NCI-H1105 treated with DMSO at 0.1 percent for 48 hours (cell line): ENCODE measurements around the gene MRGPRE.

Source experiments
- DNase-seq: peaks from one replicate; lab custom pipeline; 2025; lab: John Stamatoyannopoulos, UW

MRGPRE gene

DNA sequence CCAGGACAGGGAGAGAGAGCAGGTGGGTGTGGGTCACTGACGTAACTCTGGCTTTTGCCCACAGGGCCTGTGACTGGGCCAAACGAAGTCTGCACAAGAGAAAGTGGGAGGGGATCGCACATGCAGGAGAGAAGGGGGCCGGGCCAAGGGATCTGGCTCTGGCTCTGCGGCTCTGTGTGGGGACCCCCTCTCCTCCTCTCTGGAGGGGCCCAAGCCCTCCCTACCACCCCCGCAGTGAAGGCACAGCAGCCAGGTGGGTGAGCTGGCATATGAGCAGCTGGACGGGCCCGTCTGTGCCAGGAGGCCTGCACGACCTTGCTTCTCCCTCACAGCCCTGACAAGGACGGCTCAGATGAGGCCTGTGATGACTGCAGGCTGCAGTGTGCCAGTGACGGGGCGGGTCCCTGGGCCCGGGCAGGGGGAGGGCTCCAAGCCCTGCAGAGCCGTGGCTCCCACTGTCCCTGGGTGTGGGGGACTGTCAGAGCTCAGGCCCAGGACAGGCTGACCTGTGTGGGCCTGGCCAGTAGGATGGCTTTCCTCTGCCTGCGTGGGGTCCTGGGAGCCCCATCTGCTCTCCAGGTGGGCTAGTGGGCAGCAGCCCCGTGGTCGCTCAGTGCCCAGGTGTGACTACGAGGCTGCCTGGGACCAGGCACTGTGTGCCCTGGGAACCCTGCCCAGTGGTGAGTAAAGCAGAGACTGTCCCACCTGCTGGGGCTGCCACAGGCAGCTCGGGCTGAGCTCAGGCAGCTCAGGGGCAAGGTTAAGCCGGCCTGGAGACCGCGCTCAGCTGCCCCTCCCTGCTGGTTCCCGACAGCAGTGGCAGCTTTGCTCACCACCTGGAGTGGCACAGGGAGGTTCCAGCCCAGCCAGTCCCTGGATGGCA lies 35.8 kb downstream of the MRGPRE start:
- no peak for DNase-seq

DNA sequence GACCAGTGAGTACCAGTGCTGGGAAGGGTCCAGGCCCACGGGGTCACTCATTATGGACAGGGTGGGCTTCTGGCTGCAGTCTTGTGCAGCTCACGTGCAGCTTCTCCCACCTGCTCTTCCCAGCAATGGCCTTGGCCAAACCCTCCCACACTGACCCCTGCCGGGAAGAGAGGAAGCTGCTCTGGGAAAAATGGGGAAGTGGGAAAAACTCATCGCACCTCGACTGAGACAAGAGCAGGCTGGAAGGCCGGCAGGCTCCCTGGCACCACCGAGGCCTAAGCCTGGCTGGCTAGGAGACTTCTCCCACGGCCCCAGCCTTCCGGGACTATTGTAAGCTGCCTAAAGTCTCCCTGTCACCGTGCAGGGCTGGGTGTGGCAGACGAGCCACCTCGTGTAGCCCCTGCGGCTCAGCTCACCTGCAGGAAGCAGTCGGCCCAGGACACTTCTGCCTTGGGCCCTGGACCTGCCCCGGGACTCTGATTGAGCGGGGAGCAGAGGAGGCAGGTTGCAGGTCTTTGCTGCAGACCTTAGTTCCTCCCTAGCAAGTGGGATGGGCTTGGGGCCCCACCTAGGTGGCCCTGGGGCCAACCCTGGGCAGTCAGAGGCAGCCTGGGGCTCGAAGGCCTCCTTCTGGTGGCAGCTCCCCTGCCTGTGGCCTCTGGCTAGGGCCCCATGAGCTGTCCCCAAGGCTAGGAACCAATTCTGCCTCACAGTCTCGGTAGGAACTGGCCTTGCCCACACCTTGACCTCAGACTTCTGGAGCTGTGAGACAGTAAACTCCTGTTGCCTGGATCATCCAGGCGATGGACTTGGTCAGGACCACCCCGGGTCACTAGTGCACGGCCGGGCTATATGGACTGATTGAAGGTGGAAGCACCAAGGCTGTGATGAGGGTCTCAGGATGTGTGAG lies 36.7 kb downstream of the MRGPRE start:
- DNase-seq: no peak

DNA sequence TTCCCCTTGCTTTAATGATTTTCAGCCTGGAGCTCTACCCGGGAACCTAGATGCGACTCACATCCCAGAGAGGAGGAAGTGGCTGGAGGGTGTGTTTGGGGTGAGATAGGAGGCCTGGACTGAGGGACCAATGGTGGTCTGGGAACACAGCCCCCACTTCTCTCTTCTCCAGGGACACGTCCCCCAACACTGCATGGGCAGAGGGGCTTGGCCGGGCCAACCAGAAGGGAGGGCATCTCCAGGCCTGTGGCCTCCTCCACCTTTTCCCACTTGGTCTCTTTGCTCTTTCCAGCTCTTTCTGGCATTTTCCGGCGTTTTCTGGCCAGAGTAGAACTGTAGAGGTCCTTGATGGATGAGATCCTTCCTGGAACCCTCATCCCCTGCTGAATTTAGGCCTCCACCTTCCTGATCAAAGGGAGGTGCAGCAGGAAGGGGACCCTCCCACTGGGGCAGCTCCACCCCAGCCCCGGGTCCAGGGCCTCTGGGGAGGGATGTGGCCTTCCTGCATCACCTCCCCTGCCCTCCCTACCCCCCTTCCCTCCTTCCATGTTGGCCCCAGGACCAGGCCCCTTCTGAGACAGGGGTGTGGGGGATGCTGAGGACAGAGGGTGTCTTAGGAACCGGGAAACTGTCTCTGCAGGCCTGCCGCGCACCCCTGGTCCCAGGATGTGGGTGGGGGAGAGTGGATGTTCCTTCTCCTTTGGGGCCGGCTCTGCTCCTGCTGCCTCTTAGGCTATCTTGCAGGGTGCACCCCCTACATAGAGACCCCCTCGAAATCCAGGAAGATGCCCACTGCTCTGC lies 38.0 kb downstream of the MRGPRE start:
- DNase-seq: no peak

DNA sequence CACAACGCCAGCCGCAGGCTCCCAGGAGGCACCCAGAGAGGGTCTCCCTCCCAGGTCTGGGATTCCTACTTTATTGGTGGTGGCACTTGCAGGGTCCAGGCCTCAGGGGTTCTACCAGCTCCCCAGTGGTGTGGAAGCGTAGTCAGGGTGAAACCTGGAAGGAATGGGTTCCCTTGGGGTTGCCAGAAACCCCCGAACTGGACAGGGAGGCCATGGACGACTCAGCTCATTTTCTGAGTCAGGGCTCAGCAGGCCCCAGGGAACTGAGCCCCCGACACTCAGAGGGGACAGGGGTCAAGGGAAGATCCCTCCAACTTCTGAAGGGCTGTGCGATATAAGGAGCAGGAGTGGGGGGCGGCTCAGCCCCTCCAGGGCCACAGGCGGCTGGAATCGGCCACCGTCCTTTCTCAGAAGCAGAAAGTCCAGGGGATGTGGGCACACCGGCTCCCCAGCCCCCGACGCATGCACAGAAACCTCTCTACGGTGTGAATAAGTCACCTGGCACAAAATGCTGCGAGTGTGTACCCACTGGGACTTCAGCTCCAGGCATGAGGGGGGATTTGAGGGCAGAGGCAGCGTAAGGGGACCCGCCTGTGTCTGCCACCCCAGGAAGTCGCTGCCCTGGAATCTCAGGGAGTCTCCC lies 38.7 kb downstream of the MRGPRE start:
- no peak for DNase-seq

DNA sequence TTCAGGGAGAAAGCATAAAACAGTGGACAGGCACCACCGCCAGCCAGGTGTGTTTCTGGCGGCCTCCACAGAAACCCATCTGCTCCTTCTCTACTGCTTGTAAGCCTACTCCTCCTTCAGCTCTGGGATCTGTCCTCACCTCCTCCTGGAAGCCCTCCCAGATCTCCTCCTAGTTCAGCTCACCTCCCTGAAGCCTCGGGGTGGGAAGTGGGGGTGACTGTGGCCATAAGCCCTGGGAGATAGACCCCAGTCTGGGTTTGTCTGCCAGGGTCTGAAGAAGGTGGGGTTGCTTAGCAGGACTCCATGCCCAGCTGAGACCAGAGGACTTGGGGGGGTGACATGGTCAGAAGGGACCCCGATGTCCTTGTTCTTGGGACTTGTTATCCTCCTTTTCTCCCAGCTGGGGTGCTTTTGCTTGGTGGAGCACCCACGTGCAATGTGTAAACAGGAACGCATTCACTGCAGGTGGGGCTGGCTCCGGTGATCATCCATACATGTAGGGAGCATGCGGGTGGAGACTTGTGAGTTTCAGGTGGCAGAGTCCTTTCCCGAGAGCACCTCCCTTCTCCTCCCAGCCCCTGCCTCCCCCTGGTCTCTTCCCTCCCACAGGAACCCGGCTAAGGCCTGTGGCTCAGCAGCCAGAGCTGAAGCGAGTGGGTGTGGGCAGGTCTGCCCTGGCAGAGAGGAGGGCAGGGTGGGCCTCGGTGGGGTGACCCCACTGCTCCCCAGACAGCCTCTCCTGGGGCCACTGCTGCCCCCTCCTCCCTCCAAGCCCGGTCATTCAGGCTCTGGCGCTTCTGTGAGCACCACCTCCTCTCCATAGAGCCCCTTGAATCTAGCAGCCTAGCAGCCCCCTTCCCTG lies 39.5 kb downstream of the MRGPRE start:
- no peak for DNase-seq

DNA sequence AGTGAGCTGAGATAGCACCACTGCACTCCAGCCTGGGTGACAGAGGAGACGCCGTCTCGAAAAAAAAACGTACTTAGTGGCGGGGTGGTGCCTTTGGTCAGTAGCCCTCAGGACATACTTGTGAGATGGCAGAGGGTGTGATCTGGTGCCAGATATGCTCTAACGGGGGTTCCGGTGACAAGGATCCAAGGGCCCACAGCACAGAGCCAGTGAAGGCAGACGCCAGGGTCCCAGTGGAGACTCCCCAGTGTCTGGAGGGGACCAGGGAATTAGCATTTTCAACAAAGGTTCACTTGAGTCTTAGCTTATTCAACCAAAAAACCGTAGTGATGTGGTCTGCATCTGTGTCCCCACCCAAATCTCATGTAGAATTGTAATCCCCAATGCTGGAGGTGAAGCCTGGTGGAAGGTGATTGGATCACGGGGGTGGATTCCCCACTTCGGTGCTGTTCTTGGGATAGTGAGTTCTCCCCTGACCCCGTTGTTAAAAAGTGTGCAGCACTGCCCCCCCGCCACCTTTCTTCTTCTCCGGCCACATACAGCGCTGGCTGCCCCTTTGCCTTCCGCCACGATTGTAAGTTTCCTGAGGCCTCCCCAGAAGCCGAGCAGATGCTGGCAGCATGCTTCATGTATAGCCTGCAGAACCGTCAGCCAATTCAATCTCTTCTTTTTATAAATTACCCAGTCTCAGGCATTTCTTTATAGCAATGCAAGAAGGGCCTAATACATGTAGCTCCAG lies 40.5 kb downstream of the MRGPRE start:
- DNase-seq: no peak

DNA sequence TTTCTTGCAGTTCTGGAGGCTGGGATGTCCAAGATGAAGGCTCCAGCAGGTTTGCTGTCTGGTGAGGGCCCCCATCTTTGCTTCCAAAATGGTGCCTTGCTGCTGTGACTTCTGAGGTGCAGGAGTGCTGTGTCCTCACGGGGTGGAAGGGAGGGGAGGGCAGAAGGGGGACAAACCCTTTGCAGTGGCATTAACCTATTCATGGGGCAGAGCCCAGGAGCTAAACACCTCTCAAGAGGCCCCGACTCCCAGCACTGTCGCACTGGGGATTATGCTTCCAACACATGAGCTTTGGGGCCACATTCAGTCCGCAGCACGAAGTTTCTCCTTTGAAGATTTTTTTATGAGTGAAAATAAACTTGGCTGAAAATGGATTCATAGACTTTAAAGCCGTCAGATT lies 41.6 kb downstream of the MRGPRE start:
- DNase-seq: no peak

DNA sequence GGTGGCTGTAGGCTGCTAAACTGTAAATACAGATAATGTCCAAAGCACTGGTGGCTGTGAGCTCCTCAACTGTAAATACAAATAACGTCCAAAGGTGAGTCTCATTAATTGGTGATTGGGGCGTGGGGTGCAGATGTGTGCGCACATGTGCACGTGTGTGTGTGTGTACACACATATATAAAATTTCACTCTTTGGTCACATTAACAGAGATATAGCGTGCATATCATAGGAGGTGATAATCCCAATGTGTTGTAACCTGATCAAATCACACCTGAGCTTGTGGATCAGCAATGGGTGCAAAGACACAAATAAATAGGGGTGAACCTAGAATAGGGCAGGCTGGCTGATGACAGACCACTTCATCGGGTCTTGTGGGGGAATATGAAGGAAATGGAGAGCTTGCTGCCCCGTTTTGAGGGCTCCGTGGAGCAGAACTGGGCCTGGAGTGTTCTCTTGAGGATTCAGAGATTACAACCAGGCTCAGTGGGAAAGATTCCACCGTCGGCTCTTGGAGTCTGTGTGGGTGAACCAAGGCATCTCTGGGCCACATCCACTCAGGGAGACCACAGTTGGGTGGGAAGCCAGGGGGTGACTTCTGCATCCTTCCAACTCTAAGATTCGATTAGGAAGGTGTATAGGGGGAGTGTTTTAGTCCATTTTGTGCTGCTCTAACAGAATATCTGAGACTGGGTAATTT lies 42.2 kb downstream of the MRGPRE start:
- DNase-seq: no peak

DNA sequence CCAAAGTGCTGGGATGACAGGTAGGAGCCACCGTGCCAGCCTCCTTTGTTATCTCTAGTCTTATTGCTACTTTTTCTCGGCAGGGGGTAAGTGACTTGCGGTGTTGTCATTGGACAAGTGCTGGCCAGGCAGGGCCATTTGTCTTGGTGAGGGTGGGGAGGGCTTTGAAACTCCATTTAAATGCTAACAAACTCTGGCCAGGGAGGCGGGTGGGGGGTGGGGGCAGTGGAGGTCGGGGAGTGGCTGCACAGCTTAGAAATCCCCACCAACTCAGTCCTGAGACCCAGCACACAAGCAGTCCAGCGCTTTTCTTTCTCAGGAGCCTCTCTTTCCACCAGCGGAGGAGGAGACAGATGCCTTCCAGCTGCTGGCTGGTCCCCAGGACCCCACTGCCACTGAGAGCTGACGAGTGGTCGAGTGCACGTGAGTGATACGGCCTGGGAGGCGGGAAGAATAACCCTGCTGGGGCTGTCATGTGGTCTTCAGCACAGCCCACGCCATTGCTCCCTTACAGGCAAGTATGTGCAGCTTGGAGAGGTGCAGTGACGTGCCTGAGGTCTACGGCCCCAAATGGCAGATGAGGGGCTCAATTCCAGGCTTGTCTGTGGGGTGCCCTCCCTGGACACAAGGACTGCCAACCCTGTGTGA lies 42.9 kb downstream of the MRGPRE start:
- no peak for DNase-seq

DNA sequence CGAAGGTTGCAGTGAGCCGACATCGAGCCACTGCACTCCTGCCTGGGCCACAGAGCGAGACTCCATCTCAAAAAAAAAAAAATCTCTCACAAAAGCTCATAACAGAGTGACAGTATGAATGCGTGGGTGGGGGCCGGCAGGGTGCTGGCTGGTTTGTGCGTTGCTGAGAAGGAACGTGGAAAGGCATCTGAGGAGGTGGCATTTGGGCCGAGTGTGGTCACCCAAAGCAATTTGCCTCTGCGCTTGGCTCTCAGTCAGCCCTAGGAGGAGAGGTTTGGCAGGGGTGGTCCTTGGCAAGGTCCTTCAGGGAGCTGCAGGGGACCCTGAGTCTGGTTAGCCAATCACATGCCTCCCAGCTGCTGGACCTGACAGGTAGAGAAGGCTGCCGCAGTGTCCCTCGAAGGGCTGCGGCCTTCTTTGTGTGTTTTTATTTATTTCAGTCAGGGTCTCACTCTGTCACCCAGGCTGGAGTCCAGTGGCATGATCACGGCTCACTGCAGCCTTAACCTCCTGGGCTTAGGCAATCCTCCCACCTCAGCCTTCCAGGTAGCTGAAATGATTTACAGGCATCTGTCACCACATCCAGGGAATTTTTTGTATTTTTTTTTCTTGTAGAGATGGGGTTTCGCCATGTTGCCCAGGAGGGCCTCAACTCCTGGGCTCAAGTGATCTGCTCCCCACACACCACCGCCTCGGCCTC lies 43.6 kb downstream of the MRGPRE start:
- DNase-seq: no peak

DNA sequence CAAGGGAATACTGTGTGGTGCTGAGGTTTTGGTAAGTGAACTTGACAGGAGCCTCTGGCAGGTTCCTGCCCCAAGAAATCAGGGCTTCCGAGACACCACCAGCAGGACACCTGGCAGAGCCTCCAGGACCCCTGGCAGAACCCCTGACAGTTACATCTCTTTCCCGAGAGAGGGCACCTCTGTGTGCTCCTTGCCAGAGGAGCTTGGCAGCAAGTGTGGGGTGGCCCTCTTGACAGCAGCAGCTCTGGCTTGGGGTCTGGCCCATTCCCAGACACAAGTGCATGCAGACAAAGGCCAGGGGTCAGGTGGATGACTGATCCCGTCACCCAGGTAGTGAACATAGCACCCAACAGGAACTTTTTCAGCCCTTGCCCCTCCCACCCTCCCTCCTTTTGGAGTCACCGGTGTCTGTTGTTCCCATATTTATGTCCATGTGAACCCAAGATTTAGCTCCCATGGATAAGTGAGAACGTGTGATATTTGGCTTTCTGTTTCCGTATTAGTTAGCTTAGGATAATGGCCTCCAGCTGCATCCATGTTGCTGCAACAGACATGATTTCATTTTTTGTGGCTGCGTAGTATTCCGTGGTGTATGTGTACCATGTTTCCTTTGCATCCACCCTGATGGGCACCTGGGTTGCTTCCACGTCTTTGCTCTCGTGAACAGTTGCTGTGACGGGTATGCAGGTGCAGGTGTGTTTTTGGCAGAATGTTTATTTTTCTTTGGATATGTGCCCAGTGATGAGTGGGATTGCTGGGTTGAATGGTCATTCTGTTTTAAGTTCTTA lies 45.9 kb downstream of the MRGPRE start:
- no peak for DNase-seq

DNA sequence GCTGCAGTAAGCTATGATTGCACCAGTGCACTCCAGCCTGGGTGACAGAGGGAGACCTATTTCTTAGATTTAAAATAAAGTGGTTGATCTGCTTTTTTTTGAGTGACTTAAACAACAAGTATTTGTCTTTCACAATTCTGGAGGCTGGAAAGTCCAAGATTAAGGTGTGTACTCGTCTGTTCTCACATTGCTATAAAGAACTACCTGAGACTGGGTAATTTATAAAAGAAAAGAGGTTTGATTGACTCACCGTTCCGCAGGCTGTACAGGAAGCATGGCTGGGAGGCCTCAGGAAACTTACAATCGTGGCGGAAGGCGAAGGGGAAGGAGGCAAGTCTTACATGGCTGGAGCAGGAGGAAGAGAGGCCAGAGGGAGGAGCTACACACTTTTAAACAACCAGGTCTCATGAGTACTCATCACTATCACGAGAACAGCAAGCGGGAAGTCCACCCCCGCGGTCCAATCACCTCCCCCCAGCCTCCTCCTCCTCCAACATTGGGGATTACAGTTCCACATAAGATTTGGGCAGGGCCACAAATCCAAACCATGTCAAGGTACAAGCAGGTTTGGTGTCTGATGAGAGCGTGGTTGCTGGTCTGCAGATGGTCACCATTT lies 47.4 kb downstream of the MRGPRE start:
- no peak for DNase-seq

DNA sequence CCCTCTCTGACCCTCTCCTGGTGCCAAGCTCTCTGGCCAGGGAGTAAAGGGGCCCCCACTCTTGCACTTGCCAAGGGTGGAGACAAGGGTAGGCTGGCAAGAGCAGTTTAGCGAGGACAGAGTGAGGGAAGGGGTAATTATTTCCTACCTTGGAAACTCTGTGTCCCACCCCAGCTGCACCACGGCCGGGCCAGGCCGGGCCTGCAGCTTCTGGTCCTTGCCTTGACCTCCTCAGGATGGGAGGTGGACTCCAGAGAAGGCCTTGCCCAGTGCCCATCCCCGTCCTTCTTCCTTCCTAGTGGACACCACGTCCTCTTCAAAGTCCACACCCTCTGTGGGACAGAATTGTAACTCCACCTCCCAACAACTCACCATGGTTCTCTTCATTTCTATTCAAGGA lies 48.7 kb downstream of the MRGPRE start:
- DNase-seq: no peak

DNA sequence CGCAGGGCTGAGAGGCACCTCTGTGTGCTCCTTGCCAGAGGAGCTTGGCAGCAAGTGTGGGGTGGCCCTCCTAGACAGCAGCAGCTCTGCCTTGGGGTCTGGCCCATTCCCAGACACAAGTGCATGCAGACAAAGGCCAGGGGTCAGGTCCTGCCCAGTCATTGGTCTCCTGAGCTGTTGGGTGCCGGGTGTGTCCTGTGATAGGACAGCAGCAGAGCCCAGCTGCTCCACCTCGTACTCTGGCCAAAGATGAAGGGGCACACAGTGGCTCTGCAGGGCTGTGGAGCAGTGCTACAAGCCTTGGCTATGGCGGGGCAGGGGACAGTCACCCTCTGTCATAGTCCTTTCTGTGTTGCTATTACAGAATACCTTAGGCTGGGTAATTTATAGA lies 49.8 kb downstream of the MRGPRE start:
- DNase-seq: no peak

DNA sequence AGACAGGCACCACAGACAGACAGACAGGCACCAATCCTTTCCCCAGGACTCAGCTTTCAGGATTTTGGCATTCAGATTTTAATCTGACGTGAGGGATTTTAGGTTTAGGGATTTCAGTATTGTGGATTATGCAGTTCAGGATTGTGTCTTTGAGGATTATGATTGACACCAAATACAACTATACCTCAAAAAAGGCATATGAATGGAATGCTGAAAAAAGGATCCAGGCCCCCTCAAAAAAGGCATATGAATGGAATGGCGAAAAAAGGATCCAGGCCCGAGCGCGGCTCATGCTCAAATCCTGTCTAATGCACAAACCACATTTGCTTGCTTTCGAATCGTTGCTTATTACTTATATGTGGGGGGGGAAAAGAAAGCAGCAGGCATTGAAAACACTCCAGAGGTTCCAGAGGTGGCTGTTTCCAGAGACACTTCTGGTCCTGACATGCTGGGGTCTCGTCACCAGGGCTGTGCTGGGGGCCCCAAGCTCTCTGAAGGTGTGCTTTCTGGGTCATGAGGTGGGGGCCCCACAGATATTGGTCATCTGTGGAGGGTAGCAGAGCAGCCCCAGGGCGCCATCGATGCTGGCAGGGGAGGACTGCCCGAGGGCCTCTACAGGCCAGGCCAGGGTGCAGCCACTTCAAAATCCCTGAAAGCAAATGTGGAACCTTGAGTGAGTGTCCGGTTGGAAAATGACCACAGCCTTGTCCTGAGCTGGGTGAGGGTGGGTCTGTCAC lies 50.3 kb downstream of the MRGPRE start:
- DNase-seq: no peak

DNA sequence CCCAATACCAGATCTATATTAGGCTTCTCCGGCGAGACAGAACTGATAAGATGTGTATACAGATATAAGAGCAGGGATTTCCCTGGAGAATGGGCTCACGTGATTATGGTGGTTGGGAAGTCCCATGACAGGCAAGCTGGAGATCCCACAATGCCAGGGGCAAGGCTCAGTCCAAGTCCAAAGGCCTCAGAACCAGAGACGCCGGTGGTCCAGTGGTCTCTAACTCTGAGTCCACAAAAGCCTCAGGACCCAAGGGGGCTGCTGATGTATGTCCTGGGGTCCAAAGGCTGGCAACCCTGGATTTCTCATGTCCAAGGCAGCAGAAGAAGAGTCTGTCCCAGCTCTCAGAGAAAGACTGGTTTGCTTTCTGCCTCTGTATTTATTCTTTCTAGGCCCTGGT lies 51.3 kb downstream of the MRGPRE start:
- no peak for DNase-seq
